H9 (cell line): ENCODE data around the gene JCHAIN. TPM values are rescaled to one million over a fixed set of nuclear protein-coding genes. Genes with fewer than 3 reads are reported as not detected.

Experiments used
- DNase-seq: peaks from one replicate; pipeline ENCODE4 v3.0.0-alpha.2; 2017
- H2AFZ ChIP-seq: one replicate; pipeline ENCODE4 v1.6.1; 2013; ENCODE audit warnings: mild to moderate bottlenecking, low read length, control low read depth, moderate library complexity
- H2AK5ac ChIP-seq: 2 replicates; pipeline ENCODE4 v1.6.1; 2013; ENCODE audit warnings: low read length, control low read depth, mixed read lengths; ENCODE audit not compliant: insufficient read length
- H2BK120ac ChIP-seq: one replicate; pipeline ENCODE4 v1.6.1; 2013; ENCODE audit warnings: low read depth, mild to moderate bottlenecking, low read length, control low read depth, inconsistent platforms; ENCODE audit not compliant: poor library complexity, severe bottlenecking
- H2BK12ac ChIP-seq: 2 replicates; pipeline ENCODE4 v1.6.1; 2013; ENCODE audit warnings: low read length, control low read depth, mixed read lengths, low read depth; ENCODE audit not compliant: insufficient read length
- H2BK15ac ChIP-seq: 2 replicates; pipeline ENCODE4 v1.6.1; 2013; ENCODE audit warnings: low read depth, low read length, control low read depth
- H2BK20ac ChIP-seq: one replicate; pipeline ENCODE4 v1.6.1; 2013; ENCODE audit warnings: low read depth, mild to moderate bottlenecking, low read length, control low read depth, inconsistent platforms; ENCODE audit not compliant: poor library complexity, severe bottlenecking
- H2BK5ac ChIP-seq: 2 replicates; pipeline ENCODE4 v1.6.1; 2013; ENCODE audit warnings: low read length, control low read depth, mixed read lengths; ENCODE audit not compliant: insufficient read length
- H3K14ac ChIP-seq: 2 replicates; pipeline ENCODE4 v1.6.1; 2013; ENCODE audit warnings: low read length, control low read depth; ENCODE audit not compliant: insufficient read depth
- H3K18ac ChIP-seq: 2 replicates; pipeline ENCODE4 v1.6.1; 2013; ENCODE audit warnings: low read depth, mild to moderate bottlenecking, mixed read lengths, low read length, control low read depth; ENCODE audit not compliant: insufficient read length
- H3K23ac ChIP-seq: 2 replicates; pipeline ENCODE4 v1.6.1; 2013; ENCODE audit warnings: low read length, control low read depth, mixed read lengths, low read depth; ENCODE audit not compliant: insufficient read length
- H3K23me2 ChIP-seq: 2 replicates; pipeline ENCODE4 v1.6.1; 2013; ENCODE audit warnings: low read depth, mild to moderate bottlenecking, mixed read lengths, low read length, control low read depth; ENCODE audit not compliant: insufficient read length, poor library complexity, severe bottlenecking
- H3K27ac ChIP-seq: 2 replicates; pipeline ENCODE4 v1.5.1; 2013; ENCODE audit warnings: low read length, control low read depth, mixed read lengths, low read depth; ENCODE audit not compliant: insufficient read length
- H3K27me3 ChIP-seq: 2 replicates; pipeline ENCODE4 v1.6.1; 2013; ENCODE audit warnings: low read length, control low read depth, inconsistent platforms; ENCODE audit not compliant: insufficient read depth
- H3K4ac ChIP-seq: 2 replicates; pipeline ENCODE4 v1.6.1; 2013; ENCODE audit warnings: low read depth, mild to moderate bottlenecking, control low read depth, inconsistent platforms, low read length, moderate library complexity
- H3K4me1 ChIP-seq: 2 replicates; pipeline ENCODE4 v1.6.1; 2013; ENCODE audit warnings: low read length, control low read depth, inconsistent platforms; ENCODE audit not compliant: insufficient read depth
- H3K4me2 ChIP-seq: 2 replicates; pipeline ENCODE4 v1.6.1; 2013; ENCODE audit warnings: low read length, control low read depth, mixed read lengths; ENCODE audit not compliant: insufficient read length, insufficient read depth
- H3K56ac ChIP-seq: 2 replicates; pipeline ENCODE4 v1.6.1; 2013; ENCODE audit warnings: low read depth, mild to moderate bottlenecking, mixed read lengths, low read length, control low read depth; ENCODE audit not compliant: insufficient read length
- H3K79me1 ChIP-seq: 2 replicates; pipeline ENCODE4 v1.6.1; 2013; ENCODE audit warnings: low read depth, mild to moderate bottlenecking, moderate library complexity, low read length, control low read depth, inconsistent platforms; ENCODE audit not compliant: insufficient read depth, poor library complexity, severe bottlenecking
- H3K79me2 ChIP-seq: 2 replicates; pipeline ENCODE4 v1.6.1; 2013; ENCODE audit warnings: low read length, control low read depth, inconsistent platforms; ENCODE audit not compliant: insufficient read depth
- H3K9ac ChIP-seq: 2 replicates; pipeline ENCODE4 v1.6.1; 2013; ENCODE audit warnings: low read length, control low read depth, mixed read lengths; ENCODE audit not compliant: insufficient read length; ENCODE audit errors: extremely low read depth
- H3K9me3 ChIP-seq: one replicate; pipeline ENCODE4 v1.6.1; 2013; ENCODE audit warnings: low read depth, low read length, inconsistent platforms; ENCODE audit not compliant: control insufficient read depth
- H3T11ph ChIP-seq: one replicate; pipeline ENCODE4 v1.6.1; 2013; ENCODE audit warnings: mild to moderate bottlenecking, low read length, control low read depth, inconsistent platforms
- H4K20me1 ChIP-seq: one replicate; pipeline ENCODE4 v1.6.1; 2013; ENCODE audit not compliant: control insufficient read depth, insufficient read length, insufficient read depth
- H4K5ac ChIP-seq: 2 replicates; pipeline ENCODE4 v1.6.1; 2013; ENCODE audit warnings: low read depth, mild to moderate bottlenecking, mixed read lengths, low read length, control low read depth; ENCODE audit not compliant: insufficient read length
- H4K8ac ChIP-seq: replicated peaks from 2 replicates; pipeline ENCODE4 v1.6.1; 2013; ENCODE audit warnings: low read length, control low read depth, mixed read lengths, low read depth; ENCODE audit not compliant: insufficient read length
- H4K91ac ChIP-seq: 2 replicates; pipeline ENCODE4 v1.6.1; 2013; ENCODE audit warnings: low read depth, mild to moderate bottlenecking, moderate library complexity, mixed read lengths, low read length, control low read depth; ENCODE audit not compliant: insufficient read length
- H3K27ac Mint-ChIP-seq, 3 experiments: 2 replicates in 2 of 3; 3 replicates in 1 of 3; pipeline ENCODE4 v1.8.0; 2020 to 2021; ENCODE audit warnings: mixed read lengths in 3 of 3, mild to moderate bottlenecking in 1 of 3, moderate library complexity in 1 of 3
- H3K27me3 Mint-ChIP-seq: 2 replicates; pipeline ENCODE4 v1.8.0; 2021; ENCODE audit warnings: low read depth, mild to moderate bottlenecking, moderate library complexity, mixed read lengths
- H3K36me3 Mint-ChIP-seq, 3 experiments: 2 replicates in 2 of 3; 3 replicates in 1 of 3; pipeline ENCODE4 v1.8.0; 2020 to 2021; ENCODE audit warnings: low read depth in 3 of 3, mixed read lengths in 3 of 3; ENCODE audit not compliant: insufficient read depth in 1 of 3
- H3K4me1 Mint-ChIP-seq, 2 experiments: 2 replicates each; pipeline ENCODE4 v1.8.0; 2020; ENCODE audit warnings: mixed read lengths in 2 of 2
- H3K4me3 Mint-ChIP-seq, 2 experiments: 2 replicates in 1 of 2; 3 replicates in 1 of 2; pipeline ENCODE4 v1.8.0; 2020 to 2021; ENCODE audit warnings: mild to moderate bottlenecking in 2 of 2, mixed read lengths in 2 of 2, moderate library complexity in 1 of 2
- H3K9me3 Mint-ChIP-seq, 2 experiments: 2 replicates in 1 of 2; 3 replicates in 1 of 2; pipeline ENCODE4 v1.8.0; 2020; ENCODE audit warnings: mild to moderate bottlenecking in 2 of 2, mixed read lengths in 2 of 2, moderate library complexity in 1 of 2
- CTCF ChIP-seq: fragments of 200-600 bp; sonication (generic); conservative IDR thresholded peaks from 3 replicates; pipeline ENCODE4 v1.8.0; 2021; ENCODE audit warnings: antibody characterized with exemption, mild to moderate bottlenecking
- WGBS: extraction: QIAGEN DNeasy Blood & Tissue Kit; methylation state at CpG from one replicate; pipeline ENCODE4 v1.1.7; 2013; ENCODE audit warnings: missing lambda C conversion rate, low lambda C conversion rate, mixed read lengths; ENCODE audit not compliant: insufficient read length; ENCODE audit errors: extremely low coverage; 5-methylcytosine and 5-hydroxymethylcytosine counted together
- total RNA-seq: library from RNA; stranded (reverse); gene quantifications from 2 replicates; pipeline ENCODE4 v1.2.1, GENCODE V29; 2021

JCHAIN gene
- total RNA-seq, 1 experiment from 2014 or later, result not detected

DNA sequence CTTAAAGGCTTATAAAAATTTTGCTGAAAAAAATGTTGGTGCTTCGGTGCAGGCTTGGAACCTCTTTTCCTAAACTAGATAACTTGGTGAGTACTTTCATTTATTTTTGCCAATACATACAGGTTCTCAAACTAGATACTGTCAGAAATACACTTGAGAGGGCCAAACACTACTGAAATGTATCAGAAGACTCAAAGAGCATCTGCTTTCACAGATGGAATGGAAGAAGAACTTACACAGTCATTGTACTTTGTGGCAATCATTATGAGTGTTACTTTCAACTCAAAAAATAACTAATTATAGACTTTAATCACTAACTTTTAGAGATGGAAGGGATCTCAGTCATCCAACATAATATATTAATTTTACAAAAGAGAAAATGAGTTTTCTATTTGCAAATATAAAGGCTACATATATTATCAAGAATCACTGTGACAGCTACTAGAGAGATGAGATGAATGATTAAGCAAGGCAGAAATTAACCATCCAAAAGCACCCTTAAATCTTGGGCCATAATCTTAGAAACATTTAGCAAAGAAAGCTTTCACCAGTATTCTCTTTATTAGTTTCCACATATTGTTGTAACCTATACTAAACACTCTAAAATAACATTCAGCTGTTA, 36.7 kb downstream of the JCHAIN start:
- Histone ChIP-seq H2BK20ac (no peak overlapping the region), H2BK15ac (no peak overlapping the region), H2BK120ac (no peak overlapping the region), H3K27me3 (no peaks in the 10 kb centered on the region), H4K20me1 (no peaks in the 10 kb centered on the region), H3K23ac (no peak overlapping the region), H3K9ac (no peak overlapping the region), H3K4me1 (no peaks in the 10 kb centered on the region), H4K91ac (no peak overlapping the region), H3K27ac (no peak overlapping the region), H3T11ph (no peak overlapping the region), H2AK5ac (no peak overlapping the region), H3K9me3 (no peaks in the 10 kb centered on the region), H4K5ac (no peak overlapping the region), H3K56ac (no peak overlapping the region), H3K14ac (no peak overlapping the region), H3K18ac (no peak overlapping the region), H2BK5ac (no peak overlapping the region), H3K4me2 (no peak overlapping the region), H3K79me1 (no peaks in the 10 kb centered on the region), H4K8ac (no peak overlapping the region), H3K4ac (no peak overlapping the region), H2AFZ (no peak overlapping the region), H3K79me2 (no peaks in the 10 kb centered on the region), H3K23me2 (no peaks in the 10 kb centered on the region), H2BK12ac (no peak overlapping the region)
- Mint-ChIP-seq H3K27me3 (no peaks in the 10 kb centered on the region; the same call in 1 of the 2 replicates), H3K4me3 (no peak overlapping the region), H3K36me3 (no peaks in the 10 kb centered on the region), H3K27ac (no peak overlapping the region), H3K9me3 (no peaks in the 10 kb centered on the region), H3K4me1 (no peaks in the 10 kb centered on the region)
- no peak for TF ChIP-seq CTCF
- no CpG with 5 or more reads among the region's 1 CpG for WGBS
- DNase-seq, result no peak
